Vagina (tissue), 2 donors: Measurements from ENCODE around the gene CCT6A. TPM values are rescaled to one million over a fixed set of nuclear protein-coding genes. Genes with fewer than 3 reads are reported as not detected.
"Not testable (repeated sequence)": the region's sequence is repeated elsewhere in the genome, so short reads cannot be mapped to it uniquely, and the experiment has no call there.

ENCODE experiments used
- DNase-seq, 2 donors: peaks; one replicate each; pipeline ENCODE4 v3.0.0-alpha.2; 2017; ENCODE audit errors: extremely low spot score in 2 of 2
- H3K27ac ChIP-seq: fragments of 200-600 bp; sonication (generic); one replicate; pipeline ENCODE4 v1.5.1; 2019
- H3K27me3 ChIP-seq: fragments of 200-600 bp; sonication (generic); one replicate; pipeline ENCODE4 v1.5.1; 2019
- H3K36me3 ChIP-seq, 2 donors: fragments of 200-600 bp; sonication (generic); one replicate each; pipeline ENCODE4 v1.5.1; 2017 to 2019
- H3K4me1 ChIP-seq: fragments of 200-600 bp; sonication (generic); one replicate; pipeline ENCODE4 v1.5.1; 2019
- H3K4me3 ChIP-seq, 2 donors: fragments of 200-600 bp; sonication (generic); 1 replicate in 1 of 2; 2 replicates in 1 of 2; pipeline ENCODE4 v1.5.1; 2016 to 2019
- H3K9me3 ChIP-seq: fragments of 200-600 bp; sonication (generic); one replicate; pipeline ENCODE4 v1.5.1; 2019
- CTCF ChIP-seq, 3 experiments: fragments of 450-650 bp in 2 of 3; fragments of 200-600 bp in 1 of 3; sonication (generic) in 1 of 3; IDR thresholded peaks; one replicate each; pipeline ENCODE4 v1.5.1; 2017 to 2019; ENCODE audit warnings: antibody characterized with exemption in 3 of 3, mild to moderate bottlenecking in 2 of 3, moderate library complexity in 2 of 3
- POLR2A ChIP-seq, 2 donors: fragments of 450-650 bp; IDR thresholded peaks; one replicate each; pipeline ENCODE4 v1.6.1; 2017; ENCODE audit warnings: antibody characterized with exemption in 2 of 2, mild to moderate bottlenecking in 2 of 2, moderate library complexity in 2 of 2
- POLR2AphosphoS5 ChIP-seq, 2 donors: sonication (generic); formaldehyde crosslinking; IDR thresholded peaks; one replicate each; pipeline ENCODE4 v1.9.0; 2017; ENCODE audit warnings: antibody characterized with exemption in 2 of 2, mild to moderate bottlenecking in 2 of 2, low read depth in 1 of 2; ENCODE audit not compliant: insufficient read depth in 1 of 2
- intact Hi-C: fragments of 100-400 bp; cut with DNase I; formaldehyde crosslinking; loops from one replicate; pipeline ENCODE4 v1.15.1; 2023
- total RNA-seq: library from RNA; depleted of rRNA; stranded (reverse); fragments of >200 nt; gene quantifications from one replicate; pipeline ENCODE4 v1.2.3, GENCODE V29; 2016

Gene CCT6A
- total RNA-seq, 1 donor from 2014 or later, result 82.0 TPM

GRCh38 chr7:56079450-56080185, 28.1 kb downstream of the CCT6A start:
- TF ChIP-seq POLR2AphosphoS5 (IDR thresholded peaks at IDR 0.05; ENCODE audit: insufficient read depth in 1 of 2, low read depth in 1 of 2), result peak in 1 of 2 donors; percentile 20
- no peak for TF ChIP-seq POLR2A (IDR thresholded peaks at IDR 0.05)
- TF ChIP-seq CTCF (IDR thresholded peaks at IDR 0.05), result peak in 1 of 3 experiments; percentile 24
- Histone ChIP-seq H3K4me1 (peaks cover 23% of the 10 kb centered on the region), H3K27ac (peak overlapping the region; percentile 44), H3K27me3 (no peaks in the 10 kb centered on the region), H3K9me3 (no peaks in the 10 kb centered on the region), H3K36me3 (peaks cover 0 to 21% of the 10 kb centered on the region in 2 donors), H3K4me3 (no peak overlapping the region)
- intact Hi-C loops, result loop anchor here (10.0 kb wide), 1 partner anchor 65 kb away; no protein-coding TSS in a partner anchor
- no peak for DNase-seq

- H3K4me3 ChIP-seq, H3K9me3 ChIP-seq, H3K27ac ChIP-seq, H3K27me3 ChIP-seq, DNase-seq, intact Hi-C loops: not testable (repeated sequence)
- Histone ChIP-seq H3K36me3 (peaks cover 0 to 21% of the 10 kb centered on the region in 2 donors), H3K4me1 (peaks cover 20% of the 10 kb centered on the region)
These were observed 29.3 kb downstream of the CCT6A start for GRCh38 chr7:56080726-56081435.

GRCh38 chr7:56081626-56082340, 30.2 kb downstream of the CCT6A start:
- H3K27me3 ChIP-seq, result no peaks in the 10 kb centered on the region
- peaks cover 0 to 21% of the 10 kb centered on the region in 2 donors for H3K36me3 ChIP-seq
- no peak for DNase-seq
- peaks cover 20% of the 10 kb centered on the region for H3K4me1 ChIP-seq
- TF ChIP-seq POLR2A (IDR thresholded peaks at IDR 0.05) (no peak), CTCF (IDR thresholded peaks at IDR 0.05) (no peak), POLR2AphosphoS5 (IDR thresholded peaks at IDR 0.05; ENCODE audit: insufficient read depth in 1 of 2, low read depth in 1 of 2) (no peak)
- intact Hi-C loops, result no loop called here
- no peaks in the 10 kb centered on the region for H3K9me3 ChIP-seq
- H3K4me3 ChIP-seq, result no peak overlapping the region
- H3K27ac ChIP-seq, result no peak overlapping the region

- H3K4me3 ChIP-seq, result no peak overlapping the region
- peaks cover 0 to 14% of the 10 kb centered on the region in 2 donors for H3K36me3 ChIP-seq
- no peaks in the 10 kb centered on the region for H3K27me3 ChIP-seq
- no peak for DNase-seq
- no peak overlapping the region for H3K27ac ChIP-seq
- peaks cover 20% of the 10 kb centered on the region for H3K4me1 ChIP-seq
- intact Hi-C loops, result no loop called here
- H3K9me3 ChIP-seq, result no peaks in the 10 kb centered on the region
- TF ChIP-seq POLR2A (IDR thresholded peaks at IDR 0.05) (no peak), POLR2AphosphoS5 (IDR thresholded peaks at IDR 0.05; ENCODE audit: insufficient read depth in 1 of 2, low read depth in 1 of 2) (no peak), CTCF (IDR thresholded peaks at IDR 0.05) (no peak)
These were observed 31.7 kb downstream of the CCT6A start for GRCh38 chr7:56083150-56083785.

GRCh38 chr7:56086761-56087160, 35.2 kb downstream of the CCT6A start:
- TF ChIP-seq CTCF (IDR thresholded peaks at IDR 0.05), result no peak
- no peak for TF ChIP-seq POLR2A (IDR thresholded peaks at IDR 0.05)
- no peak for TF ChIP-seq POLR2AphosphoS5 (IDR thresholded peaks at IDR 0.05; ENCODE audit: insufficient read depth in 1 of 2, low read depth in 1 of 2)
- H3K4me3 ChIP-seq, result no peak overlapping the region
- intact Hi-C loops, result no loop called here

More at GRCh38 chr7:56086761-56087160, 35.2 kb downstream of the CCT6A start:
- no peak for DNase-seq
- no peaks in the 10 kb centered on the region for H3K27me3 ChIP-seq
- H3K9me3 ChIP-seq, result no peaks in the 10 kb centered on the region
- H3K4me1 ChIP-seq, result peaks cover 5% of the 10 kb centered on the region
- no peaks in the 10 kb centered on the region for H3K36me3 ChIP-seq
- H3K27ac ChIP-seq, result no peak overlapping the region
